Trophoblast cell (in vitro differentiated cells and primary cell): Measurements from ENCODE around the gene ATF2.

Source experiments
- DNase-seq, 2 donors: peaks; one replicate each; pipeline ENCODE4 v3.0.0-alpha.2; 2016
- H2AFZ ChIP-seq: 2 replicates; pipeline ENCODE4 v1.6.1; 2013; ENCODE audit warnings: low read length, moderate library complexity, mild to moderate bottlenecking; ENCODE audit not compliant: insufficient read depth, poor library complexity
- H2AK5ac ChIP-seq: 2 replicates; pipeline ENCODE4 v1.6.1; 2013; ENCODE audit warnings: mild to moderate bottlenecking, low read length
- H2BK120ac ChIP-seq: 2 replicates; pipeline ENCODE4 v1.6.1; 2013; ENCODE audit warnings: low read length, mild to moderate bottlenecking, moderate library complexity; ENCODE audit not compliant: insufficient read depth, poor library complexity
- H2BK12ac ChIP-seq: 2 replicates; pipeline ENCODE4 v1.6.1; 2013; ENCODE audit warnings: mild to moderate bottlenecking, low read length, moderate library complexity
- H2BK5ac ChIP-seq: 2 replicates; pipeline ENCODE4 v1.6.1; 2013; ENCODE audit warnings: low read length, low read depth, moderate library complexity, mild to moderate bottlenecking; ENCODE audit not compliant: poor library complexity
- H3K14ac ChIP-seq: 2 replicates; pipeline ENCODE4 v1.6.1; 2013; ENCODE audit warnings: mild to moderate bottlenecking, low read length
- H3K18ac ChIP-seq: 2 replicates; pipeline ENCODE4 v1.6.1; 2013; ENCODE audit warnings: mild to moderate bottlenecking, low read length
- H3K23ac ChIP-seq: 2 replicates; pipeline ENCODE4 v1.6.1; 2013; ENCODE audit warnings: low read length
- H3K27ac ChIP-seq: 2 replicates; pipeline ENCODE4 v1.5.1; 2013; ENCODE audit warnings: low read depth, mild to moderate bottlenecking, inconsistent platforms, low read length, moderate library complexity
- H3K27me3 ChIP-seq: 2 replicates; pipeline ENCODE4 v1.6.1; 2013; ENCODE audit warnings: inconsistent platforms, mild to moderate bottlenecking, low read length, moderate library complexity; ENCODE audit not compliant: insufficient read depth
- H3K36me3 ChIP-seq, 2 experiments: 1 replicate in 1 of 2; 2 replicates in 1 of 2; pipeline ENCODE4 v1.6.1; 2013; ENCODE audit warnings: low read length in 2 of 2, mild to moderate bottlenecking in 2 of 2, moderate library complexity in 1 of 2; ENCODE audit not compliant: insufficient read depth in 2 of 2, control insufficient read depth in 1 of 2
- H3K4ac ChIP-seq: 2 replicates; pipeline ENCODE4 v1.6.1; 2013; ENCODE audit warnings: low read depth, mild to moderate bottlenecking, low read length, moderate library complexity
- H3K4me1 ChIP-seq, 2 experiments: 1 replicate in 1 of 2; 2 replicates in 1 of 2; pipeline ENCODE4 v1.6.1; 2013; ENCODE audit warnings: low read length in 2 of 2, mild to moderate bottlenecking in 2 of 2, moderate library complexity in 1 of 2; ENCODE audit not compliant: insufficient read depth in 2 of 2, control insufficient read depth in 1 of 2
- H3K4me2 ChIP-seq: 2 replicates; pipeline ENCODE4 v1.6.1; 2013; ENCODE audit warnings: inconsistent platforms, mild to moderate bottlenecking, low read length, moderate library complexity
- H3K4me3 ChIP-seq: 2 replicates; pipeline ENCODE4 v1.5.1; 2013; ENCODE audit warnings: mild to moderate bottlenecking, low read depth, low read length, inconsistent platforms
- H3K79me1 ChIP-seq: one replicate; pipeline ENCODE4 v1.6.1; 2013; ENCODE audit warnings: low read length
- H3K79me2 ChIP-seq: 2 replicates; pipeline ENCODE4 v1.6.1; 2013; ENCODE audit warnings: low read length, mild to moderate bottlenecking; ENCODE audit not compliant: control insufficient read depth, insufficient read depth, poor library complexity
- H3K9ac ChIP-seq: 2 replicates; pipeline ENCODE4 v1.6.1; 2013; ENCODE audit warnings: mild to moderate bottlenecking, low read length
- H3K9me3 ChIP-seq: 2 replicates; pipeline ENCODE4 v1.6.1; 2013; ENCODE audit warnings: low read depth, mild to moderate bottlenecking, control low read depth, inconsistent platforms, low read length; ENCODE audit not compliant: insufficient read depth
- H4K12ac ChIP-seq: 2 replicates; pipeline ENCODE4 v1.6.1; 2013; ENCODE audit warnings: low read depth, mild to moderate bottlenecking, low read length, moderate library complexity
- H4K8ac ChIP-seq: 2 replicates; pipeline ENCODE4 v1.6.1; 2013; ENCODE audit warnings: low read depth, mild to moderate bottlenecking, low read length, moderate library complexity
- H4K91ac ChIP-seq: one replicate; pipeline ENCODE4 v1.6.1; 2013; ENCODE audit warnings: low read depth, mild to moderate bottlenecking, low read length, moderate library complexity
- WGBS: extraction: QIAGEN DNeasy Blood & Tissue Kit; methylation state at CpG from one replicate; pipeline ENCODE4 v1.1.7; 2013; ENCODE audit warnings: missing lambda C conversion rate; ENCODE audit not compliant: insufficient read length, insufficient coverage; ENCODE audit errors: extremely low coverage; 5-methylcytosine and 5-hydroxymethylcytosine counted together

The ATF2 gene

GRCh38 chr2:175176624-175177023 is 8.6 kb upstream of the ATF2 start:
- Histone ChIP-seq H3K4me1 (no peaks in the 10 kb centered on the region), H3K18ac (no peak overlapping the region), H4K91ac (no peak overlapping the region), H3K9me3 (no peaks in the 10 kb centered on the region), H3K27ac (no peak overlapping the region), H3K79me1 (peaks cover 8% of the 10 kb centered on the region), H2BK5ac (no peak overlapping the region), H3K79me2 (peaks cover 8% of the 10 kb centered on the region), H4K8ac (no peak overlapping the region), H2BK120ac (no peak overlapping the region), H3K27me3 (no peaks in the 10 kb centered on the region), H3K14ac (no peak overlapping the region), H3K23ac (no peak overlapping the region), H4K12ac (no peak overlapping the region), H2AK5ac (no peak overlapping the region), H2BK12ac (no peak overlapping the region), H3K9ac (no peak overlapping the region), H3K4me2 (no peak overlapping the region), H2AFZ (no peak overlapping the region), H3K4me3 (no peak overlapping the region), H3K36me3 (peaks cover 4 to 9% of the 10 kb centered on the region in 2 experiments), H3K4ac (no peak overlapping the region)
- DNase-seq, result no peak
- no CpG with 5 or more reads among the region's 5 CpGs for WGBS

- no CpG with 5 or more reads among the region's 1 CpG for WGBS
- Histone ChIP-seq H3K79me2 (peaks cover 3% of the 10 kb centered on the region), H2AK5ac (no peak overlapping the region), H3K23ac (no peak overlapping the region), H3K9ac (no peak overlapping the region), H3K9me3 (no peaks in the 10 kb centered on the region), H2BK12ac (no peak overlapping the region), H3K79me1 (peaks cover 2% of the 10 kb centered on the region), H2BK5ac (no peak overlapping the region), H3K4me2 (no peak overlapping the region), H3K27me3 (no peaks in the 10 kb centered on the region), H4K12ac (no peak overlapping the region), H3K27ac (no peak overlapping the region), H2BK120ac (no peak overlapping the region), H3K18ac (no peak overlapping the region), H3K4ac (no peak overlapping the region), H2AFZ (no peak overlapping the region), H3K36me3 (peaks cover 4 to 9% of the 10 kb centered on the region in 2 experiments), H4K8ac (no peak overlapping the region), H3K4me1 (no peaks in the 10 kb centered on the region), H3K4me3 (no peak overlapping the region), H3K14ac (no peak overlapping the region), H4K91ac (no peak overlapping the region)
- no peak for DNase-seq
Measured at GRCh38 chr2:175175896-175176295, 7.9 kb upstream of the ATF2 start.

- DNase-seq, result no peak
- WGBS, result no CpG with 5 or more reads among the region's 2 CpGs
Measured at GRCh38 chr2:175175320-175175719, 7.3 kb upstream of the ATF2 start.

GRCh38 chr2:175170659-175171304 is 2.8 kb upstream of the ATF2 start:
- Histone ChIP-seq H3K23ac (no peak overlapping the region), H3K36me3 (peaks cover 0 to 2% of the 10 kb centered on the region in 2 experiments), H2BK120ac (no peak overlapping the region), H2AK5ac (no peak overlapping the region), H2BK12ac (no peak overlapping the region), H3K4me2 (no peak overlapping the region), H3K79me2 (peaks cover 9% of the 10 kb centered on the region), H4K12ac (no peak overlapping the region), H3K27ac (no peak overlapping the region), H3K4me3 (no peak overlapping the region), H3K18ac (no peak overlapping the region), H3K4ac (no peak overlapping the region), H3K9ac (no peak overlapping the region), H3K14ac (no peak overlapping the region), H4K8ac (no peak overlapping the region), H2BK5ac (no peak overlapping the region), H3K9me3 (no peaks in the 10 kb centered on the region), H3K4me1 (peaks cover 0 to under 1% of the 10 kb centered on the region in 2 experiments), H2AFZ (no peak overlapping the region), H3K79me1 (peaks cover 10% of the 10 kb centered on the region), H3K27me3 (no peaks in the 10 kb centered on the region), H4K91ac (no peak overlapping the region)
- WGBS, result no CpG with 5 or more reads among the region's 3 CpGs
- no peak for DNase-seq

More at GRCh38 chr2:175175320-175175719, 7.3 kb upstream of the ATF2 start:
- H2AFZ ChIP-seq, result no peak overlapping the region
- peaks cover 4 to 9% of the 10 kb centered on the region in 2 experiments for H3K36me3 ChIP-seq
- no peaks in the 10 kb centered on the region for H3K9me3 ChIP-seq
- H3K27me3 ChIP-seq, result no peaks in the 10 kb centered on the region
- no peak overlapping the region for H3K4me3 ChIP-seq
- no peak overlapping the region for H3K18ac ChIP-seq
- H3K4ac ChIP-seq, result no peak overlapping the region
- H3K9ac ChIP-seq, result no peak overlapping the region
- H2BK12ac ChIP-seq, result no peak overlapping the region
- no peak overlapping the region for H2BK120ac ChIP-seq
- no peak overlapping the region for H4K91ac ChIP-seq
- H4K8ac ChIP-seq, result no peak overlapping the region
- no peaks in the 10 kb centered on the region for H3K4me1 ChIP-seq
- H2BK5ac ChIP-seq, result no peak overlapping the region
- no peak overlapping the region for H3K23ac ChIP-seq
- no peak overlapping the region for H2AK5ac ChIP-seq
- no peak overlapping the region for H3K14ac ChIP-seq
- H4K12ac ChIP-seq, result no peak overlapping the region
- no peaks in the 10 kb centered on the region for H3K79me1 ChIP-seq
- H3K4me2 ChIP-seq, result no peak overlapping the region
- H3K79me2 ChIP-seq, result no peaks in the 10 kb centered on the region
- no peak overlapping the region for H3K27ac ChIP-seq
